Smooth muscle cell (in vitro differentiated cells): ENCODE measurements around the gene LUZP2. TPM values are rescaled to one million over a fixed set of nuclear protein-coding genes. Genes with fewer than 3 reads are reported as not detected.

Experiments
- DNase-seq: peaks from one replicate; lab custom pipeline; 2025; ENCODE audit not compliant: unreplicated experiment; lab: John Stamatoyannopoulos, UW
- H2AFZ ChIP-seq: fragments of 200-600 bp; sonication (generic); 2 replicates; pipeline ENCODE4 v1.6.0; 2016; ENCODE audit warnings: antibody characterized with exemption, low read depth, mild to moderate bottlenecking
- H3F3A ChIP-seq: fragments of 200-600 bp; sonication (generic); 2 replicates; pipeline ENCODE4 v1.6.0; 2017; ENCODE audit warnings: antibody characterized with exemption, low read depth
- H3K27ac ChIP-seq: fragments of 200-600 bp; sonication (generic); 2 replicates; pipeline ENCODE4 v1.5.1; 2016; ENCODE audit warnings: low read depth, mild to moderate bottlenecking
- H3K27me3 ChIP-seq: fragments of 200-600 bp; sonication (generic); 2 replicates; pipeline ENCODE4 v1.6.1; 2016; ENCODE audit warnings: low read depth, mild to moderate bottlenecking
- H3K36me3 ChIP-seq: fragments of 200-600 bp; sonication (generic); 2 replicates; pipeline ENCODE4 v1.5.1; 2016; ENCODE audit warnings: low read depth
- H3K4me1 ChIP-seq: fragments of 200-600 bp; sonication (generic); 2 replicates; pipeline ENCODE4 v1.5.1; 2016; ENCODE audit warnings: low read depth
- H3K4me2 ChIP-seq: fragments of 200-600 bp; sonication (generic); 2 replicates; pipeline ENCODE4 v1.6.0; 2016; ENCODE audit warnings: mild to moderate bottlenecking
- H3K4me3 ChIP-seq: fragments of 200-600 bp; sonication (generic); 2 replicates; pipeline ENCODE4 v1.5.1; 2016; ENCODE audit warnings: mild to moderate bottlenecking
- H3K79me2 ChIP-seq: fragments of 200-600 bp; sonication (generic); 2 replicates; pipeline ENCODE4 v1.6.0; 2016; ENCODE audit warnings: low read depth, mild to moderate bottlenecking
- H3K9ac ChIP-seq: fragments of 200-600 bp; sonication (generic); 2 replicates; pipeline ENCODE4 v1.6.0; 2016; ENCODE audit warnings: low read depth
- H3K9me3 ChIP-seq: fragments of 200-600 bp; sonication (generic); replicated peaks from 2 replicates; pipeline ENCODE4 v1.5.1; 2016; ENCODE audit warnings: low read depth
- H4K20me1 ChIP-seq: fragments of 200-600 bp; sonication (generic); 2 replicates; pipeline ENCODE4 v1.6.0; 2016; ENCODE audit warnings: low read depth
- WGBS: methylation state at CpG from one replicate; pipeline ENCODE4 v1.1.7; 2016; ENCODE audit warnings: low lambda C conversion rate; 5-methylcytosine and 5-hydroxymethylcytosine counted together
- polyA plus RNA-seq: library from polyadenylated mRNA; unstranded; fragments of >200 nt; fragmentation: Nextera tagmentation; extraction: Ambion mirVana; gene quantifications from 2 replicates; pipeline ENCODE4 v1.2.1, GENCODE V29; 2016
- total RNA-seq: library from RNA; depleted of rRNA; stranded (reverse); fragments of >200 nt; gene quantifications from 2 replicates; pipeline ENCODE4 v1.2.3, GENCODE V29; 2014
- TF ChIP-seq, protein P1 (sequence below): fragments of 200-600 bp; sonication (generic); IDR thresholded peaks from 2 replicates; pipeline ENCODE4 v1.5.1; 2017; ENCODE audit warnings: borderline replicate concordance, mild to moderate bottlenecking, antibody characterized with exemption; ENCODE audit not compliant: insufficient read depth, poor library complexity, severe bottlenecking

Gene LUZP2
- total and polyA plus RNA-seq, 2 experiments from 2014 or later = 1.1 to 1.3 TPM

DNA sequence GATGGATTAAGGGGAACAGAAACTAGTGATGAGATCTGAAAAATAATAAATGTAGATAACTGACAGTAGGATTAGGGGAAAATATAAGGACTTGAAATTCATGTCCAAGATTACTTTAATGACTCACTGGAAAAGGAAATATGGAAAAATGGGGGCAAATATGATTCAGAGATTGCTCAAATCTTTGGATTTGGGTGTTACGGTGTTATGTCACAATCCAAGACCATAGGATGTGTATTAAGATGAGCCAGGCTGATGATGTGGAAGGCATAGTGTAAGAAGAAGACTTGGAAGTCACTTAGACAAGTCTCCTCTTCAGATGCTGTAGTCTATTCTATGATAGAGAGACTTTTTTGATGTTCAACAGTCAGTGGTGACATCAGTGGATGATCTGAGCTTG, 323.7 kb downstream of the LUZP2 start:
- H3K79me2 ChIP-seq = no peaks in the 10 kb centered on the region
- no peaks in the 10 kb centered on the region for H4K20me1 ChIP-seq
- H2AFZ ChIP-seq = no peak overlapping the region
- H3K9me3 ChIP-seq = no peaks in the 10 kb centered on the region
- H3K27me3 ChIP-seq = no peaks in the 10 kb centered on the region
- H3K36me3 ChIP-seq = no peaks in the 10 kb centered on the region
- H3K4me3 ChIP-seq = no peak overlapping the region
- TF ChIP-seq, protein P1, sequence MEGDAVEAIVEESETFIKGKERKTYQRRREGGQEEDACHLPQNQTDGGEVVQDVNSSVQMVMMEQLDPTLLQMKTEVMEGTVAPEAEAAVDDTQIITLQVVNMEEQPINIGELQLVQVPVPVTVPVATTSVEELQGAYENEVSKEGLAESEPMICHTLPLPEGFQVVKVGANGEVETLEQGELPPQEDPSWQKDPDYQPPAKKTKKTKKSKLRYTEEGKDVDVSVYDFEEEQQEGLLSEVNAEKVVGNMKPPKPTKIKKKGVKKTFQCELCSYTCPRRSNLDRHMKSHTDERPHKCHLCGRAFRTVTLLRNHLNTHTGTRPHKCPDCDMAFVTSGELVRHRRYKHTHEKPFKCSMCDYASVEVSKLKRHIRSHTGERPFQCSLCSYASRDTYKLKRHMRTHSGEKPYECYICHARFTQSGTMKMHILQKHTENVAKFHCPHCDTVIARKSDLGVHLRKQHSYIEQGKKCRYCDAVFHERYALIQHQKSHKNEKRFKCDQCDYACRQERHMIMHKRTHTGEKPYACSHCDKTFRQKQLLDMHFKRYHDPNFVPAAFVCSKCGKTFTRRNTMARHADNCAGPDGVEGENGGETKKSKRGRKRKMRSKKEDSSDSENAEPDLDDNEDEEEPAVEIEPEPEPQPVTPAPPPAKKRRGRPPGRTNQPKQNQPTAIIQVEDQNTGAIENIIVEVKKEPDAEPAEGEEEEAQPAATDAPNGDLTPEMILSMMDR = no peak
- H3K9ac ChIP-seq = no peak overlapping the region
- 89% methylated on average over 1 of the region's 1 CpG for WGBS
- no peak overlapping the region for H3K4me2 ChIP-seq
- H3F3A ChIP-seq = no peaks in the 10 kb centered on the region
- H3K4me1 ChIP-seq = no peaks in the 10 kb centered on the region
- H3K27ac ChIP-seq = no peak overlapping the region
- no peak for DNase-seq

DNA sequence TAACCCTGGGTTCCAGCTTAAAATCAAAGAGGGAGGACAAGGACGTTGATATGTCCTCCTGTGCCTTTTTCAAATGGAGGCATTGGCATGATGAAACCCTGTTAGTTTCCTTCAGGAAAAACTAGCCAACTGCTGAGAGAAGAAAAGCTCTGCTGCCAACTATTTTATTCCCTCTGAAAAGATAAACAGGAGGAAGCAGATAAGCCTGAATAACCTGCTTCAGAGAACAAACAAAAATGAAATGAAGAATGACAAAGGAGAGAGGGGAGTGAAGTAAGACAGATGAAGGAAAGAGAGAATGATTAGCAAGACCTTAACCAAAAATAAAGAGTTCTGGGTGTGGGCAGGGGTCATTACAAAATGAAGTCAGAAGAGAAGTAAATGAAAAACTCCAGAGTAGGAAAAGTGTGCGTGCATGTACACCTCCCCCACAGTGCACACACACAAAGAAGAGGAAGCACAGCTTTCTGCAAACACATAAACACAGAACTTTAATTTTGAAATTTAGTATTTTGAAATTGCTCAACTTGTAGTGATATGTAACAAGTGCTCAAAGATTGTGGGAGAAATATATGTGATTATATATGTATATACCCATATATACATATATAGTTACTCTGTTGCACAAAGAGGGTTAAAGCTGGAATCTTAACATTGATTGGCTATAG, 332.2 kb downstream of the LUZP2 start:
- Histone ChIP-seq H3K36me3 (no peaks in the 10 kb centered on the region), H2AFZ (no peak overlapping the region), H3K27ac (no peak overlapping the region), H3K4me2 (no peak overlapping the region), H3K4me3 (no peak overlapping the region), H4K20me1 (no peaks in the 10 kb centered on the region), H3K9ac (no peak overlapping the region), H3K27me3 (no peaks in the 10 kb centered on the region), H3K4me1 (no peaks in the 10 kb centered on the region), H3K9me3 (no peaks in the 10 kb centered on the region), H3K79me2 (no peaks in the 10 kb centered on the region), H3F3A (no peaks in the 10 kb centered on the region)
- TF ChIP-seq, protein P1 = no peak
- DNase-seq = no peak
- WGBS = 82% methylated on average over 2 of the region's 2 CpGs

DNA sequence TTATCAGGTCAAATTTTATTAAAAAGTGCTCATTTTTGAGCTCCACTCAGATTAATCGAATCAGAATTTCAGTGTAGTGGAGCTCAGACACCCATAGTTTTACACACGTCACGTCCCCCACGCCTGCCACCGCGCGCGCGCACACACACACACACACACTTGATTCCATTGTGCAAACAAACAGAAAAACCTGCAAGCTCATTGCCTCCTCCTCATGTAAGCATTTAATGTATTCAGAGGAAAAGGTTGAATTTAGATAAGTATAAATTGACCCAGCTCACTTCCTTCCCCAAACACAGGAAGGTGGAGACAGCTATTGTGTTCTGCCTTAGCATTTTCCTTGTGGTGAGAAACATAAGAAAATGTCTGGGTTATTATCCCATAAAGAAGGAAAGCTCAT, 336.7 kb downstream of the LUZP2 start:
- no peaks in the 10 kb centered on the region for H3K79me2 ChIP-seq
- no peaks in the 10 kb centered on the region for H4K20me1 ChIP-seq
- WGBS = 75% methylated on average over 9 of the region's 9 CpGs
- TF ChIP-seq, protein P1 = no peak
- DNase-seq = no peak
- no peak overlapping the region for H2AFZ ChIP-seq
- H3K9ac ChIP-seq = no peak overlapping the region
- no peak overlapping the region for H3K4me2 ChIP-seq
- H3F3A ChIP-seq = no peaks in the 10 kb centered on the region
- no peaks in the 10 kb centered on the region for H3K9me3 ChIP-seq
- H3K27ac ChIP-seq = no peak overlapping the region
- no peaks in the 10 kb centered on the region for H3K4me1 ChIP-seq
- H3K27me3 ChIP-seq = no peaks in the 10 kb centered on the region
- H3K36me3 ChIP-seq = no peaks in the 10 kb centered on the region
- H3K4me3 ChIP-seq = no peak overlapping the region

DNA sequence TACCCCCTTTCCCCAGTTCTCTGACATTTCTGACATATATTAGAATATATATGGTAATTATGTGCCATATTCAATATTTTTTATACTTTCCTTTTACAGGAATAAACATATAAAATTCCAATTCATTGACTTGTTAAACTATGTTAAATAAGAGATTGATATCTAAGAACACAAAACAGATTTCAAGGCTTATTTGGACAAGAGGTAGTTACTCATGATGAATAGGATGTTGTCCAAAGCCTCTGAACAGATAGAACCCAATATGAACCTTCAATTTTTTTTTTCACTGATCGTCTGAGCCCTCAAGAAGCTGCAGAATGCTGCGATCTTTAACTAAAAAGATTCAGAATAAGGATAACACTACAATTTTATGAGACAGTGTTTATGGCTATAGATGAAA, 340.3 kb downstream of the LUZP2 start:
- no peak overlapping the region for H3K4me3 ChIP-seq
- H2AFZ ChIP-seq = no peak overlapping the region
- TF ChIP-seq, protein P1 = no peak
- 91% methylated on average over 2 of the region's 2 CpGs for WGBS
- no peak overlapping the region for H3K27ac ChIP-seq
- H3K9me3 ChIP-seq = no peaks in the 10 kb centered on the region
- H3K9ac ChIP-seq = no peak overlapping the region
- H3K36me3 ChIP-seq = no peaks in the 10 kb centered on the region
- no peaks in the 10 kb centered on the region for H3K79me2 ChIP-seq
- no peaks in the 10 kb centered on the region for H3K27me3 ChIP-seq
- no peak overlapping the region for H3K4me2 ChIP-seq
- no peaks in the 10 kb centered on the region for H3F3A ChIP-seq
- H3K4me1 ChIP-seq = no peaks in the 10 kb centered on the region
- no peak for DNase-seq
- no peaks in the 10 kb centered on the region for H4K20me1 ChIP-seq
